ENCODE measurements around the gene ATAD3C. TPM values are rescaled to one million over a fixed set of nuclear protein-coding genes. Genes with fewer than 3 reads are reported as not detected.
"Not testable (repeated sequence)": the region's sequence is repeated elsewhere in the genome, so short reads cannot be mapped to it uniquely, and the experiment has no call there.

ATAD3C gene
- polyA plus RNA-seq, 1 donor (not counting 4 experiments of a cell fraction or from before 2014, with no cell fraction given), result 0.39 TPM

- H3K27me3 ChIP-seq (ENCODE audit: control insufficient read depth, extremely low read depth, insufficient read depth, low read length), result no peaks in the 10 kb centered on the region
- H3K4me1 ChIP-seq (ENCODE audit: control insufficient read depth, extremely low read depth, insufficient read depth, low read length), result peaks cover 6% of the 10 kb centered on the region
- H3K36me3 ChIP-seq (ENCODE audit: control insufficient read depth in 2 of 2, extremely low read depth in 1 of 2, insufficient read depth in 2 of 2, low read length in 2 of 2), result no peaks in the 10 kb centered on the region
- H4K20me1 ChIP-seq (ENCODE audit: control insufficient read depth, extremely low read depth, insufficient read depth, low read length), result no peaks in the 10 kb centered on the region
- FAIRE-seq, result no peak
- no peak overlapping the region for H3K27ac ChIP-seq (ENCODE audit: control insufficient read depth, insufficient read depth, low read length)
- no peaks in the 10 kb centered on the region for H3K79me2 ChIP-seq (ENCODE audit: control insufficient read depth, insufficient read depth, low read length)
- peak overlapping the region; percentile 27 for H3K4me2 ChIP-seq (ENCODE audit: control insufficient read depth, extremely low read depth, insufficient read depth, low read depth, low read length)
- no peak overlapping the region for H2AFZ ChIP-seq (ENCODE audit: control insufficient read depth, low read length)
- H3K9ac ChIP-seq (ENCODE audit: control insufficient read depth, extremely low read depth, insufficient read depth, low read length), result no peak overlapping the region
- H3K9me3 ChIP-seq (ENCODE audit: control insufficient read depth, low read depth, low read length), result no peaks in the 10 kb centered on the region
- no peak for TF ChIP-seq CTCF (optimal IDR thresholded peaks at IDR 0.05 in 1 of 3, IDR thresholded peaks at IDR 0.05 in 1 of 3, conservative IDR thresholded peaks at IDR 0.05 in 1 of 3; ENCODE audit: extremely low read depth in 1 of 3, insufficient read depth in 2 of 3, low read length in 3 of 3)
- no peak for TF ChIP-seq EZH2 (IDR thresholded peaks at IDR 0.05; ENCODE audit: low read length)
- H3K9me1 ChIP-seq (ENCODE audit: control insufficient read depth, extremely low read depth, insufficient read depth, low read length), result no peaks in the 10 kb centered on the region
- H3K4me3 ChIP-seq (ENCODE audit: control insufficient read depth in 2 of 3, extremely low read depth in 1 of 3, insufficient read depth in 2 of 3, low read depth in 1 of 3, low read length in 3 of 3), result peak overlapping the region in 1 of 3 experiments; percentile 48
- DNase-seq (ENCODE audit: low read depth, low spot score), result no peak
- dilution Hi-C loops (cut with MboI; ENCODE audit: extremely low pct_ligation_motif_present, low sequenced_read_pairs), result no loop called here
These were observed 21.7 kb upstream of the ATAD3C start for GRCh38 chr1:1427820-1428148.

- H3K36me3 ChIP-seq (ENCODE audit: control insufficient read depth in 2 of 2, extremely low read depth in 1 of 2, insufficient read depth in 2 of 2, low read length in 2 of 2), result no peaks in the 10 kb centered on the region
- TF ChIP-seq CTCF (optimal IDR thresholded peaks at IDR 0.05 in 1 of 3, IDR thresholded peaks at IDR 0.05 in 1 of 3, conservative IDR thresholded peaks at IDR 0.05 in 1 of 3; ENCODE audit: extremely low read depth in 1 of 3, insufficient read depth in 2 of 3, low read length in 3 of 3) (no peak), EZH2 (IDR thresholded peaks at IDR 0.05; ENCODE audit: low read length) (no peak)
- no peak overlapping the region for H3K4me2 ChIP-seq (ENCODE audit: control insufficient read depth, extremely low read depth, insufficient read depth, low read depth, low read length)
- no peaks in the 10 kb centered on the region for H3K9me1 ChIP-seq (ENCODE audit: control insufficient read depth, extremely low read depth, insufficient read depth, low read length)
- H3K4me3 ChIP-seq (ENCODE audit: control insufficient read depth in 2 of 3, extremely low read depth in 1 of 3, insufficient read depth in 2 of 3, low read depth in 1 of 3, low read length in 3 of 3), result no peak overlapping the region
- FAIRE-seq (no peak), DNase-seq (ENCODE audit: low read depth, low spot score) (no peak)
- H3K79me2 ChIP-seq (ENCODE audit: control insufficient read depth, insufficient read depth, low read length), result no peaks in the 10 kb centered on the region
- dilution Hi-C loops (cut with MboI; ENCODE audit: extremely low pct_ligation_motif_present, low sequenced_read_pairs), result no loop called here
- no peak overlapping the region for H3K27ac ChIP-seq (ENCODE audit: control insufficient read depth, insufficient read depth, low read length)
- no peaks in the 10 kb centered on the region for H3K9me3 ChIP-seq (ENCODE audit: control insufficient read depth, low read depth, low read length)
- H3K9ac ChIP-seq (ENCODE audit: control insufficient read depth, extremely low read depth, insufficient read depth, low read length), result no peak overlapping the region
- H4K20me1 ChIP-seq (ENCODE audit: control insufficient read depth, extremely low read depth, insufficient read depth, low read length), result no peaks in the 10 kb centered on the region
- H2AFZ ChIP-seq (ENCODE audit: control insufficient read depth, low read length), result no peak overlapping the region
- H3K27me3 ChIP-seq (ENCODE audit: control insufficient read depth, extremely low read depth, insufficient read depth, low read length), result no peaks in the 10 kb centered on the region
- H3K4me1 ChIP-seq (ENCODE audit: control insufficient read depth, extremely low read depth, insufficient read depth, low read length), result peaks cover 5% of the 10 kb centered on the region
These were observed 21.3 kb upstream of the ATAD3C start for GRCh38 chr1:1428174-1428573.

GRCh38 chr1:1428967-1429366 is 20.5 kb upstream of the ATAD3C start:
- H4K20me1 ChIP-seq (ENCODE audit: control insufficient read depth, extremely low read depth, insufficient read depth, low read length); H3K9ac ChIP-seq (ENCODE audit: control insufficient read depth, extremely low read depth, insufficient read depth, low read length); H3K9me3 ChIP-seq (ENCODE audit: control insufficient read depth, low read depth, low read length); H3K9me1 ChIP-seq (ENCODE audit: control insufficient read depth, extremely low read depth, insufficient read depth, low read length); H3K27me3 ChIP-seq (ENCODE audit: control insufficient read depth, extremely low read depth, insufficient read depth, low read length); DNase-seq (ENCODE audit: low read depth, low spot score); H3K36me3 ChIP-seq (ENCODE audit: control insufficient read depth in 2 of 2, extremely low read depth in 1 of 2, insufficient read depth in 2 of 2, low read length in 2 of 2); H3K4me3 ChIP-seq (ENCODE audit: control insufficient read depth in 2 of 3, extremely low read depth in 1 of 3, insufficient read depth in 2 of 3, low read depth in 1 of 3, low read length in 3 of 3); H3K79me2 ChIP-seq (ENCODE audit: control insufficient read depth, insufficient read depth, low read length); dilution Hi-C loops (cut with MboI; ENCODE audit: extremely low pct_ligation_motif_present, low sequenced_read_pairs); H3K4me2 ChIP-seq (ENCODE audit: control insufficient read depth, extremely low read depth, insufficient read depth, low read depth, low read length); FAIRE-seq; H2AFZ ChIP-seq (ENCODE audit: control insufficient read depth, low read length); H3K27ac ChIP-seq (ENCODE audit: control insufficient read depth, insufficient read depth, low read length): not testable (repeated sequence)
- H3K4me1 ChIP-seq (ENCODE audit: control insufficient read depth, extremely low read depth, insufficient read depth, low read length), result peaks cover 11% of the 10 kb centered on the region
